ENCODE results near the gene CNTN4. TPM values are rescaled to one million over a fixed set of nuclear protein-coding genes. Genes with fewer than 3 reads are reported as not detected.

The CNTN4 gene
- total and polyA plus RNA-seq, 2 donors (not counting 3 experiments of a cell fraction or from before 2014, with no cell fraction given) = not detected

DNA sequence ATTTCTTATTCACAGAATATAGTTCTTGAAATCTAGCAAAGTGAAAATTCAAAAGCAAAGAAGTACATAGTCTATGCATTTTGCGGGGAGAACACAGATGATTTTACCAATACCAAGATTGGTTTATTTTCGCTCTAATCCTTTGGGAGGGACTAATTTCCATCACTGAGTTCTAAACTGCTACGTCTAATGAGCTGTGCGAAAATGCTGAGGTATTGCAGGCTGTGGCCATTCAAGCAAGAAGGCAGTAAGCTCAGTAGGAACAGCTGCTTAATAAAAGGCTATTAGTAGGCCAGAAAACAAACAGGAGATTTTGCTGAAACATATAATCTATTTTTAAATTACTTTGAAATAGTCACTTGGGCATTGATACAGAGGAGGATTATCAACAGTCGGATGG lies 379.0 kb downstream of the CNTN4 start:
- Histone ChIP-seq H3K9me3 (replicated peaks; ENCODE audit: control insufficient read depth, insufficient read depth, low read length) (no peaks in the 10 kb centered on the region), H3K27ac (ENCODE audit: insufficient read depth, low read depth, low read length) (no peak overlapping the region), H2AFZ (ENCODE audit: low read depth, low read length) (no peak overlapping the region), H4K20me1 (replicated peaks; ENCODE audit: control insufficient read depth, extremely low read depth, insufficient read depth, low read length) (no peaks in the 10 kb centered on the region), H3K27me3 (ENCODE audit: control insufficient read depth in 2 of 2, insufficient read depth in 2 of 2, low read length in 2 of 2) (no peaks in the 10 kb centered on the region), H3K9me1 (replicated peaks; ENCODE audit: control insufficient read depth, extremely low read depth, insufficient read depth, low read length) (no peaks in the 10 kb centered on the region), H3K4me3 (replicated peaks in 1 of 3; ENCODE audit: insufficient read depth in 1 of 3, low read depth in 1 of 3, low read length in 3 of 3) (no peak overlapping the region), H3K9ac (replicated peaks; ENCODE audit: extremely low read depth, insufficient read depth, low read length) (no peak overlapping the region), H3K4me1 (ENCODE audit: control insufficient read depth, extremely low read depth, insufficient read depth, low read length) (no peaks in the 10 kb centered on the region), H3K36me3 (ENCODE audit: control insufficient read depth in 2 of 2, extremely low read depth in 1 of 2, insufficient read depth in 2 of 2, low read length in 2 of 2) (no peaks in the 10 kb centered on the region), H3K79me2 (ENCODE audit: control insufficient read depth, insufficient read depth, low read length) (no peaks in the 10 kb centered on the region), H3K4me2 (ENCODE audit: insufficient read depth, low read length) (no peak overlapping the region)
- BruUV-seq (replicated peaks) = no TSS peak
- TF ChIP-seq, protein P1, sequence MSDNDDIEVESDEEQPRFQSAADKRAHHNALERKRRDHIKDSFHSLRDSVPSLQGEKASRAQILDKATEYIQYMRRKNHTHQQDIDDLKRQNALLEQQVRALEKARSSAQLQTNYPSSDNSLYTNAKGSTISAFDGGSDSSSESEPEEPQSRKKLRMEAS (IDR thresholded peaks at IDR 0.05; ENCODE audit: insufficient read depth, insufficient read length) = no peak
- TF ChIP-seq, protein P2, sequence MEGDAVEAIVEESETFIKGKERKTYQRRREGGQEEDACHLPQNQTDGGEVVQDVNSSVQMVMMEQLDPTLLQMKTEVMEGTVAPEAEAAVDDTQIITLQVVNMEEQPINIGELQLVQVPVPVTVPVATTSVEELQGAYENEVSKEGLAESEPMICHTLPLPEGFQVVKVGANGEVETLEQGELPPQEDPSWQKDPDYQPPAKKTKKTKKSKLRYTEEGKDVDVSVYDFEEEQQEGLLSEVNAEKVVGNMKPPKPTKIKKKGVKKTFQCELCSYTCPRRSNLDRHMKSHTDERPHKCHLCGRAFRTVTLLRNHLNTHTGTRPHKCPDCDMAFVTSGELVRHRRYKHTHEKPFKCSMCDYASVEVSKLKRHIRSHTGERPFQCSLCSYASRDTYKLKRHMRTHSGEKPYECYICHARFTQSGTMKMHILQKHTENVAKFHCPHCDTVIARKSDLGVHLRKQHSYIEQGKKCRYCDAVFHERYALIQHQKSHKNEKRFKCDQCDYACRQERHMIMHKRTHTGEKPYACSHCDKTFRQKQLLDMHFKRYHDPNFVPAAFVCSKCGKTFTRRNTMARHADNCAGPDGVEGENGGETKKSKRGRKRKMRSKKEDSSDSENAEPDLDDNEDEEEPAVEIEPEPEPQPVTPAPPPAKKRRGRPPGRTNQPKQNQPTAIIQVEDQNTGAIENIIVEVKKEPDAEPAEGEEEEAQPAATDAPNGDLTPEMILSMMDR (IDR thresholded peaks at IDR 0.05; ENCODE audit: extremely low read depth in 1 of 2, insufficient read depth in 1 of 2, low read depth in 1 of 2, low read length in 2 of 2) = no peak
- no peak for TF ChIP-seq JUN (IDR thresholded peaks at IDR 0.05; ENCODE audit: borderline replicate concordance, insufficient read depth, insufficient read length, low read depth)
- no peak for TF ChIP-seq POLR2A (IDR thresholded peaks at IDR 0.05; ENCODE audit: low read depth, low read length)
- TF ChIP-seq FOS (IDR thresholded peaks at IDR 0.05; ENCODE audit: borderline replicate concordance, insufficient read depth, low read length) = no peak
- dilution Hi-C loops (cut with MboI; ENCODE audit: extremely low pct_ligation_motif_present, low sequenced_read_pairs) (no loop called here), intact Hi-C loops (cut with micrococcal nuclease) (no loop called here)
- DNase-seq (ENCODE audit: low read depth, low spot score) = no peak
- no peak for FAIRE-seq
- ChIA-PET CTCF (no interaction called here), POLR2A (no interaction called here)

Data from endothelial cell of umbilical vein (primary cell).